Sigmoid colon (tissue), 4 donors: ENCODE results near the gene RPAP2.

Experiments used
- CTCF ChIP-seq, 4 experiments: fragments of 450-650 bp in 3 of 4; fragments of 200-600 bp in 1 of 4; IDR thresholded peaks; one replicate each; pipeline ENCODE4 v1.5.1; 2016 to 2019; ENCODE audit warnings: antibody characterized with exemption in 4 of 4, mild to moderate bottlenecking in 3 of 4, moderate library complexity in 2 of 4
- POLR2A ChIP-seq, 2 donors: fragments of 450-650 bp; IDR thresholded peaks; one replicate each; pipeline ENCODE4 v1.6.1; 2016; ENCODE audit warnings: antibody characterized with exemption in 2 of 2, mild to moderate bottlenecking in 2 of 2, moderate library complexity in 2 of 2
- POLR2AphosphoS5 ChIP-seq, 4 donors: sonication (generic); formaldehyde crosslinking; IDR thresholded peaks; one replicate each; pipeline ENCODE4 v1.6.1; 2017; ENCODE audit warnings: antibody characterized with exemption in 4 of 4

- no peak for TF ChIP-seq CTCF (IDR thresholded peaks at IDR 0.05)
- TF ChIP-seq POLR2A (IDR thresholded peaks at IDR 0.05), result no peak
- no peak for TF ChIP-seq POLR2AphosphoS5 (IDR thresholded peaks at IDR 0.05)
These were observed 2.2 kb downstream of the RPAP2 start for GRCh38 chr1:92301021-92301420.
